ENCODE measurements around the gene KLF7. TPM values are rescaled to one million over a fixed set of nuclear protein-coding genes. Genes with fewer than 3 reads are reported as not detected.

The KLF7 gene
- total RNA-seq, 1 donor from 2014 or later, result 323 TPM

GRCh38 chr2:207144173-207144785, 21.5 kb downstream of the KLF7 start:
- peak overlapping the region; percentile 86 for H3K27ac Mint-ChIP-seq (ENCODE audit: unreplicated experiment)
- DNase-seq, result no peak
- H3K4me1 Mint-ChIP-seq (ENCODE audit: low read depth, unreplicated experiment), result peaks cover 91% of the 10 kb centered on the region
- peaks cover 29% of the 10 kb centered on the region for H3K9me3 Mint-ChIP-seq (ENCODE audit: unreplicated experiment)
- no peak for TF ChIP-seq CTCF (IDR thresholded peaks at IDR 0.05; ENCODE audit: partially characterized antibody, unreplicated experiment)
- H3K36me3 Mint-ChIP-seq (ENCODE audit: unreplicated experiment), result no peaks in the 10 kb centered on the region
- peaks cover 15% of the 10 kb centered on the region for H3K27me3 Mint-ChIP-seq (ENCODE audit: unreplicated experiment)
- peak overlapping the region; percentile 88 for H3K4me3 Mint-ChIP-seq (ENCODE audit: unreplicated experiment)

- Mint-ChIP-seq H3K36me3 (ENCODE audit: unreplicated experiment) (no peaks in the 10 kb centered on the region), H3K4me3 (ENCODE audit: unreplicated experiment) (peak overlapping the region; percentile 88), H3K9me3 (ENCODE audit: unreplicated experiment) (peaks cover 29% of the 10 kb centered on the region), H3K27me3 (ENCODE audit: unreplicated experiment) (peaks cover 15% of the 10 kb centered on the region), H3K27ac (ENCODE audit: unreplicated experiment) (peak overlapping the region; percentile 86), H3K4me1 (ENCODE audit: low read depth, unreplicated experiment) (peaks cover 91% of the 10 kb centered on the region)
- peak; percentile 56 for DNase-seq
- no peak for TF ChIP-seq CTCF (IDR thresholded peaks at IDR 0.05; ENCODE audit: partially characterized antibody, unreplicated experiment)
Observed at GRCh38 chr2:207143215-207144172, 22.3 kb downstream of the KLF7 start.

- DNase-seq, result no peak
- Mint-ChIP-seq H3K4me3 (ENCODE audit: unreplicated experiment) (peak overlapping the region; percentile 88), H3K4me1 (ENCODE audit: low read depth, unreplicated experiment) (peaks cover 91% of the 10 kb centered on the region), H3K36me3 (ENCODE audit: unreplicated experiment) (no peaks in the 10 kb centered on the region), H3K27ac (ENCODE audit: unreplicated experiment) (peak overlapping the region; percentile 86), H3K27me3 (ENCODE audit: unreplicated experiment) (peaks cover 18% of the 10 kb centered on the region), H3K9me3 (ENCODE audit: unreplicated experiment) (peaks cover 29% of the 10 kb centered on the region)
- TF ChIP-seq CTCF (IDR thresholded peaks at IDR 0.05; ENCODE audit: partially characterized antibody, unreplicated experiment), result no peak
Observed at GRCh38 chr2:207142461-207142860, 23.3 kb downstream of the KLF7 start.

GRCh38 chr2:207141386-207141785, 24.4 kb downstream of the KLF7 start:
- Mint-ChIP-seq H3K4me3 (ENCODE audit: unreplicated experiment) (peak overlapping the region; percentile 88), H3K27me3 (ENCODE audit: unreplicated experiment) (peaks cover 17% of the 10 kb centered on the region), H3K4me1 (ENCODE audit: low read depth, unreplicated experiment) (peaks cover 91% of the 10 kb centered on the region), H3K27ac (ENCODE audit: unreplicated experiment) (peak overlapping the region; percentile 20), H3K36me3 (ENCODE audit: unreplicated experiment) (no peaks in the 10 kb centered on the region), H3K9me3 (ENCODE audit: unreplicated experiment) (peaks cover 34% of the 10 kb centered on the region)
- no peak for DNase-seq
- TF ChIP-seq CTCF (IDR thresholded peaks at IDR 0.05; ENCODE audit: partially characterized antibody, unreplicated experiment), result no peak
